ENCODE measurements around the gene SLC39A13.
A peak's percentile ranks its signal among the peaks of the same experiment; 100 is the strongest.

Gene SLC39A13

DNA sequence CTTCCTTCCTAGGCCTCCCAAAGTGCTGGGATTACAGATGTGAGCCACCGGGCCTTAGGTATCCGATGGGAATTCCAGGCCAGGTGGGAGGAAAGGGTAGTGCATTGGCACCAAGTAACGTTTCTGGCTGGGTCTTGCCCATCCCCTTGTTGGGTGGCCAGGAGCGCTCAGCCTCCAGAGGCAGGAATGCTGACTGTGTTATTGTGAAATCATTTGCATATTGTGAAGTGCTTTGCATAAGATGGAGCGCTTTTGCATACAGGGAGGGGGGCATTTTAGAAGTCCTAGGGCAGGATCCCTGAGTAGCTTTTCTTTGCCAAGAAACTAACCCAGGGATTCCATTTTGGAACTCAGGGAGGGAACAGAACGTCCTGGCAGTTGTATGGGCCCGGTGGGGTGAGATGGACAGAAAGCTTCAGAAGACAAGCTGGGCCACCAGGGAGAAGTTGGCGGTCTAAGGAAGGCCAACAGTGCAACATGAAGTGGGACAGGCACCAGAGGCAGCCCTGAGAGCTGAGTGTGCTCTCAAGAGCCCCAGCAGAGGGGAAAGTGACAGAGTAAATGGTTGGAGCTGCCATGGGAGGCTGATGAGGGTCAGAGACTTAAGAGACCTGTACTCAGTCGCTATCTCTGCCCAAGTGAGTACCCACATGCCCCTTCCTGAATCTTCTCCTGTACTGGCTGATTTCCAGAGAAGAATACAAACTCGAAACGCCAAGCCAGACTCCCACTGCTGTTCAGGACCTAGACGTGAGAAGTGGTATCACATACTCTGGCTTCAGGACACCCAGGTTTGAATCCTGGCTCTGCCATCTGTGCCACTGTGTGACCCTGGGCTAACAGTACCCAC lies 1.3 kb upstream of the SLC39A13 start:
- no peaks in the 10 kb centered on the region; the same call in 1 of the 2 replicates for H3K36me3 ChIP-seq (ENCODE audit: insufficient read depth, low read length)
- peak overlapping the region; percentile 62 for H3K9ac ChIP-seq (ENCODE audit: low read depth, low read length)
- peaks cover 13% of the 10 kb centered on the region; the same call in 1 of the 2 replicates for H3K4me1 ChIP-seq (ENCODE audit: insufficient read depth, low read length)
- no peaks in the 10 kb centered on the region for H3K9me3 ChIP-seq (ENCODE audit: control insufficient read depth, insufficient read depth, low read length)

DNA sequence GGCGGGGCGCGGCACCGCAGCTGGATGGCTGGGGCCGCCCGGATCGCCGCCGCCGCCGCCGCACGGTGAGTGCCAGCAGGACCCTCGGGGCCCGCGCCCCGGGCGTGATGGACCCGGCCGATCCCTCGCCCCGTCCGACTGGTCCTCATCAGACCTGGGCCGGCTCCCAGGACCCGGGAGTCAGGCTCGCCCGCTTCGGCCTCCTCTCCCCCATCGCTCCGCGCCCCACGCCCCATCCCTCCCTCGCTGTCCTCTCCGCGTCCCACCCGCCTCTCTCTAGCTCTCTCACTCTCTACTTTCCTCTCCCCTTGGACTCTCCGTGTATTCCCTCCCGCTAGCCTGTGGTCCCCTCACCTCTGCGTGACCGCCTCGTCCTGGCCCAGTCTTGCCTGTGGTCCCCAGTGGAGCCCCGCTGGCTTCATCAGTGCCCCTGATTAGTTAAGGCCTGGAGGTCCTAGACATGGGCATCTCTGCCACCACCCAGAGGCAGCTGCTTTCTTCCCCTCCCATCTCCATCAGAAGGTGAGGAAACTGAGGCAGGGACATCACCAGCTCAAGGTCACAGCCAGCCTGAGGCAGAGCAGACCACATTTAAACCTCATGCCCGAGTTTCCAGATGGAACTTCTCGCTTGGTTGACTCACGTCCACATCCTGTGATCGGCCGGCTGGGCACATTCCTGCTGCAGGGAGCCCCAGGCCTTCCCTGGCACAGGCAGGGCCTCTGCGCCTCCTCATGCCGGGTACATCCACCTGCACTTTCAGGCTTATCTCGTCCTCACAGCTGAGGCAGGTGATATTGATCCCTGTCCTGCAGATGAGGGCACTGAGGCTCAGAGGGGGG lies 429 bp downstream of the SLC39A13 start:
- Histone ChIP-seq H3K36me3 (ENCODE audit: insufficient read depth, low read length) (no peaks in the 10 kb centered on the region; the same call in 1 of the 2 replicates), H3K9me3 (ENCODE audit: control insufficient read depth, insufficient read depth, low read length) (no peaks in the 10 kb centered on the region), H3K9ac (ENCODE audit: low read depth, low read length) (peak overlapping the region; percentile 92), H3K4me1 (ENCODE audit: insufficient read depth, low read length) (peaks cover 13% of the 10 kb centered on the region; the same call in 1 of the 2 replicates)

DNA sequence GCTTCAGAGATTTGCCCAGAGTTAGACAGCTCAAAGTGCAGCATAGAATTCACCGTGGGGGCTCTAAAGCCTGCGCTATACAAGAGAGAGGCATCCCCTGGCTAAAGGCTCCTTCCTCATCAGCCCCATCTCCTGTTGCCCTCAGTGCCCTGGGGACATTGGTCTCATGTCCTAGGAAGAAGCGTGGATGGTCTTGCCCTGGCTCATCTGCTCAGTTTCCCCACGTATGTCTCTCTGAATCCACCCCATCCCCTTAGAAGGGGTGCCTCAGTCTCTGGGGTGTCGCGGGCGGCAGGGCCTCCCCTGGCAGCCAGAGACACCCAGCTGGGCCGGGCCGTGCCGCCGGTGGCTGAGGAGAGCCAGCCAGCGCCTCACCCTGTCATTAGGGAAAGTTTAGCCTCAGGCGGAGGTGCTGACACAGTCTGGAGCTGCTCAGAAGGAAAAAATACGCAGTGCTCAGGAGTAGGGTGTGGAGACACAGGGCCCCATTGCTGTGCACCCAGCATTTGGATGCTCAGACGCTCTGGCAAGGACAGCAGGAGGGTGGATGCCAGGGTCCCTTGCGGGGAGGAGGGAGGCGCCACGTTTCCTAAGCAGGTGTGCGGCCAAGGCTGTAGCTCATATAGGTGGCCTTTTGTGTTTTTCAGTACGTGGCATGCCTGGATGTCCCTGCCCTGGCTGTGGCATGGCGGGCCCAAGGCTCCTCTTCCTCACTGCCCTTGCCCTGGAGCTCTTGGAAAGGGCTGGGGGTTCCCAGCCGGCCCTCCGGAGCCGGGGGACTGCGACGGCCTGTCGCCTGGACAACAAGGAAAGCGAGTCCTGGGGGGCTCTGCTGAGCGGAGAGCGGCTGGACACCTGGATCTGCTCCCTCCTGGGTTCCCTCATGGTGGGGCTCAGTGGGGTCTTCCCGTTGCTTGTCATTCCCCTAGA lies 1.3 kb downstream of the SLC39A13 start:
- Histone ChIP-seq H3K9ac (ENCODE audit: low read depth, low read length) (peak overlapping the region; percentile 92; the same call in 1 of the 2 replicates), H3K9me3 (ENCODE audit: control insufficient read depth, insufficient read depth, low read length) (no peaks in the 10 kb centered on the region), H3K36me3 (ENCODE audit: insufficient read depth, low read length) (no peaks in the 10 kb centered on the region; the same call in 1 of the 2 replicates), H3K4me1 (ENCODE audit: insufficient read depth, low read length) (peaks cover 13% of the 10 kb centered on the region; the same call in 1 of the 2 replicates)

DNA sequence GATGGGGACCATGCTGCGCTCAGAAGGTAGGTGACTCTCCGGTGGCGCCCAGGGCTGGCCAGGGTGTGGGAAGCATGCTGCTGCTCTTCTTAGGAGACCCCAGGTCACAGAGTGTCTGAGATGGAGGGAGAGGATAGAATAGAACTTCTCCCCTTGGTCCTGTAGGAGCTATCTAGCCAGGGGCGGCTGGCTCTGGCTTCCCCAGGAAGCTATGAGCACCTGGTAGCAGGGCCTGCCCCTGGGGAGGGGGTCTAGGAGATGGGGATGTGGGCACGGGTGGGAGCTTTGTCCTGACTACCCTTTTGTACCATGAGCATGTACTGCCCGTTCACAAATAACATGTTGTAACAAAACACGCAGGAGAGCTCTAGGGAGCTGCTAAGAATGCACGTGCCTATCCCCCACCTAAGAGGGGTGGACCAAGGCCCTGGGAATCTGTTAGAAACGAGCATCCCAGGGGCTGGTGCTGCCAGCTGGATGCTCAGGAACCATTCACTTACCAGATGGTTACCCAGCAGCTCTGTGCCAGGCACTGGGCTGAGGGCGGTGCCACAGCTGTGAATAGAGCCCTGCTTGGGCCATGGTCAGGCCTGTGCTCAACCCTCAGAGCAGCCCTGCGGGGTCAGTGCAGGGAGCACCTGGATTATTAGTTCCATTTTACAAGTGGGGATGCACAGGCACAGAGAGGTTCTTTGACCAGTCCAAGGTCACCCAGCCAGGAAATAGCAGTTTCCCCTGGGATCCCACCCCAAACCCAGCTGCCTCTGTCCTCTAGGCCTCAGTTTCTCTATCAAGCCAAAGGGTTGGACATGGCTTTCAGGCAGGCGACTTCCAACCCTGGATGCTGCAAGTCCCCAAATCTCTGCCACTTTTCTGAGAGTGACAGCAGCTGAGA lies 2.2 kb downstream of the SLC39A13 start:
- no peaks in the 10 kb centered on the region; the same call in 1 of the 2 replicates for H3K36me3 ChIP-seq (ENCODE audit: insufficient read depth, low read length)
- peaks cover 13% of the 10 kb centered on the region; the same call in 1 of the 2 replicates for H3K4me1 ChIP-seq (ENCODE audit: insufficient read depth, low read length)
- no peaks in the 10 kb centered on the region for H3K9me3 ChIP-seq (ENCODE audit: control insufficient read depth, insufficient read depth, low read length)
- no peak overlapping the region for H3K9ac ChIP-seq (ENCODE audit: low read depth, low read length)

DNA sequence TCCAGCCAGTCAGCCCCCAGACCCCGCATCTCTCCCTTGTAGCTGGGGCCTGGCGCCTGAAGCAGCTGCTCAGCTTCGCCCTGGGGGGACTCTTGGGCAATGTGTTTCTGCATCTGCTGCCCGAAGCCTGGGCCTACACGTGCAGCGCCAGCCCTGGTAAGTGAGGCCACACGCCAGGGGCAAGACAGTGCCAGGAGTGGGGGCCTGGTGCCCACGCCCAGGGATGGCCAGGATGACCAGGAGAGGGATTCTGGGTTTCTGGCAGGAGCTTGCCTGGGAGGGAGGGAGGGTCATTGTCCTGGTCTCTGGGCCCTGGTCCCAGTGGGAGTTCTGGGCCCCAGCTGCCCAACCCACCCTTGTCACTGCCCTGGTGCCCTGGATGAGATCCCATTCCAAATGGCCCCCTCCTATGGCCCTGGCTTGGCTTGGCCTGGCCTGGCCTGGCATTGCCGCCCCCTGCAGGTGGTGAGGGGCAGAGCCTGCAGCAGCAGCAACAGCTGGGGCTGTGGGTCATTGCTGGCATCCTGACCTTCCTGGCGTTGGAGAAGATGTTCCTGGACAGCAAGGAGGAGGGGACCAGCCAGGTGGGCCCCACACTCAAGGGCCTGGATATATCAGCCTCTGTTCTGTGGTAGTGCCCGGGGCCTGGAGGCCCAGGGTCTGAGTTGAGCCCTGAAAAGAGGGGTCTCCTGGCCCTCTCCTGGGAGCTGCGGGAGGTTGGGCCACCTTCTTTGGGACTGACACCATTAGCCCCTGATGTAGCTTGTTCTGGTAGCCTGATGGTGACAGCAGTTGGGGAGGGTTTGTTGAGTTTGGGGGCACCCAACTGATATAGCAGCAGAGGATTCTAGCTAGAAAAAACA lies 3.7 kb downstream of the SLC39A13 start:
- no peaks in the 10 kb centered on the region for H3K9me3 ChIP-seq (ENCODE audit: control insufficient read depth, insufficient read depth, low read length)
- H3K36me3 ChIP-seq (ENCODE audit: insufficient read depth, low read length) = no peaks in the 10 kb centered on the region; the same call in 1 of the 2 replicates
- H3K9ac ChIP-seq (ENCODE audit: low read depth, low read length) = no peak overlapping the region
- H3K4me1 ChIP-seq (ENCODE audit: insufficient read depth, low read length) = peaks cover 12% of the 10 kb centered on the region; the same call in 1 of the 2 replicates

DNA sequence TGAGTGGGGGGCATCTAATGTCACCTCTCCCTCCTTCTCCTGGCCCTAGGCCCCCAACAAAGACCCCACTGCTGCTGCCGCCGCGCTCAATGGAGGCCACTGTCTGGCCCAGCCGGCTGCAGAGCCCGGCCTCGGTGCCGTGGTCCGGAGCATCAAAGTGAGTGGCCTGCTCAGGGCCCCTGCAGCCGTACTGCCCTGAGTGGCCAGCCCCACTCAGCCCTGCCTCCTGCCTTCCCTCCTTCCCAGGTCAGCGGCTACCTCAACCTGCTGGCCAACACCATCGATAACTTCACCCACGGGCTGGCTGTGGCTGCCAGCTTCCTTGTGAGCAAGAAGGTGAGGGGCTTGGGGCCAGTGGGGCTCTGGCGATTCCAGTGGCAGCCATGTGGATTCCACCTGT lies 5.0 kb downstream of the SLC39A13 start:
- H3K9ac ChIP-seq (ENCODE audit: low read depth, low read length) = no peak overlapping the region

DNA sequence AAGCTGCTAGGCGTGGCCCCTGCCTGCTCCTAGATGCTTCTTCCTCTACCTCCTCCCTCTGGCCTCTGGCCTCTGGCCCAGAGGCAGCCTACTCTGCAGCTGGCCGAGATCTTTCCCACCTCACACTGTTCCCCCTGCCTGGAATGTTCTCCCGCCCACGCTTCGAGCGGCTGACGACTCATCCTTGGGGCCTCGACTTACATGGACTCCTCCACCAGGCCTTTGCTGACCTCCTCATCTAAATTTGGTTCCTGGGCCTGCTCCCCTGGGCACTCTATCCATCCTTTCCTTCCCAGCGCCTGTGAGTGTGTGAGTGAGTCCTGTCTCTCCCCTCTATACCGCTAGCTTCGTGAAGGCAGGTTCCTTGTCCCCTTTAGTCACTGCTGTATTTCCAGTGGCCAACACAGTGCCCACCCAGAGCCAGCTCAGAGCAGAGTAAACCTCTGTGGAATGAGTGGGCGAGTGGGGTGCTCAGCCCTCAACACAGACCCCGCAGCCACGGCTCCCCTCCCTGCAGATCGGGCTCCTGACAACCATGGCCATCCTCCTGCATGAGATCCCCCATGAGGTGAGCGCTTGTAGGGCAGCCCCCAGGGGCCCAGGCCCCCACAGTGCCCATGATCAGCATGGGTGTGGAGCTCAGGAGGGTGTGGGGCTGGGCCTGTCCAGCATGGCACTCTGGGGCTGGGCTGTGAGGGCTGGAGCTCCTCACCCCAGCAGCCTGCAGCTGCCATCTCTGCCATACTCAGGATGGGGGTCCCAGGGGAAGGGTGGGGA lies 5.7 kb downstream of the SLC39A13 start:
- no peaks in the 10 kb centered on the region for H3K9me3 ChIP-seq (ENCODE audit: control insufficient read depth, insufficient read depth, low read length)
- H3K9ac ChIP-seq (ENCODE audit: low read depth, low read length) = no peak overlapping the region
- H3K4me1 ChIP-seq (ENCODE audit: insufficient read depth, low read length) = peaks cover 4% of the 10 kb centered on the region; the same call in 1 of the 2 replicates
- H3K36me3 ChIP-seq (ENCODE audit: insufficient read depth, low read length) = no peaks in the 10 kb centered on the region; the same call in none of the 2 replicates

More for the DNA sequence above, 5.0 kb downstream of the SLC39A13 start:
- H3K4me1 ChIP-seq (ENCODE audit: insufficient read depth, low read length) = peaks cover 8% of the 10 kb centered on the region; the same call in 1 of the 2 replicates
- no peaks in the 10 kb centered on the region; the same call in none of the 2 replicates for H3K36me3 ChIP-seq (ENCODE audit: insufficient read depth, low read length)
- H3K9me3 ChIP-seq (ENCODE audit: control insufficient read depth, insufficient read depth, low read length) = no peaks in the 10 kb centered on the region

DNA sequence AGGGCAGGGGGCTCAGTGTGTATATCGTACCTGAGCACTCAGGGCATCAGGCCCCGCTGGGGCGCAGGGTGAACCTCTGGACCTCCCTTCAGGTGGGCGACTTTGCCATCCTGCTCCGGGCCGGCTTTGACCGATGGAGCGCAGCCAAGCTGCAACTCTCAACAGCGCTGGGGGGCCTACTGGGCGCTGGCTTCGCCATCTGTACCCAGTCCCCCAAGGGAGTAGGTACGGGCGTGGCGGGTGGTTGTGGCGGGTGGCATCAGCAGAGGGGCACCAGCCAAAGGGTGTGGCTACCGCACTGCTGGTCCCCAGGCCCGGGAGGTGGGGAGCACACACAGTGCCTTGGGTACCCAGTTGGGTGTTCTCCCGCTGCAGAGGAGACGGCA lies 6.3 kb downstream of the SLC39A13 start:
- Histone ChIP-seq H3K4me1 (ENCODE audit: insufficient read depth, low read length) (no peaks in the 10 kb centered on the region), H3K9ac (ENCODE audit: low read depth, low read length) (no peak overlapping the region), H3K36me3 (ENCODE audit: insufficient read depth, low read length) (no peaks in the 10 kb centered on the region; the same call in none of the 2 replicates), H3K9me3 (ENCODE audit: control insufficient read depth, insufficient read depth, low read length) (no peaks in the 10 kb centered on the region)

DNA sequence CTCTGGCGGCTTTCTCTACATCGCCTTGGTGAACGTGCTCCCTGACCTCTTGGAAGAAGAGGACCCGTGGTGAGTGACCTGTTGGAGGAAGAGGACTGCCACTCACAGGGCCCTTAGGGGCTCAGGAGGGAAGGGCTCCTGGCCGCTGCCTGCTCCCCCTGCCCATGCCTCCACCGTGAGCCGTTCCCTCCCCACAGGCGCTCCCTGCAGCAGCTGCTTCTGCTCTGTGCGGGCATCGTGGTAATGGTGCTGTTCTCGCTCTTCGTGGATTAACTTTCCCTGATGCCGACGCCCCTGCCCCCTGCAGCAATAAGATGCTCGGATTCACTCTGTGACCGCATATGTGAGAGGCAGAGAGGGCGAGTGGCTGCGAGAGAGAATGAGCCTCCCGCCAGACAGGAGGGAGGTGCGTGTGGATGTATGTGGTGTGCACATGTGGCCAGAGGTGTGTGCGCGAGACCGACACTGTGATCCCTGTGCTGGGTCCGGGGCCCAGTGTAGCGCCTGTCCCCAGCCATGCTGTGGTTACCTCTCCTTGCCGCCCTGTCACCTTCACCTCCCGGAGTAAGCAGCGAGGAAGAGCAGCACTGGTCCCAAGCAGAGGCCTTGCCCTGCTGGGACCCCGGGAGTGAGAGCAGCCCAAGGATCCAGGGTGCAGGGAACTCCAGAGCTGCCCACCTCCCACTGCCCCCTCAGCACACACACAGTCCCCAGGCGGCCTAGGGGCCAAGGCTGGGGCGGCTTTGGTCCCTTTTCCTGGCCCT lies 6.9 kb downstream of the SLC39A13 start:
- Histone ChIP-seq H3K9ac (ENCODE audit: low read depth, low read length) (no peak overlapping the region), H3K9me3 (ENCODE audit: control insufficient read depth, insufficient read depth, low read length) (no peaks in the 10 kb centered on the region), H3K4me1 (ENCODE audit: insufficient read depth, low read length) (no peaks in the 10 kb centered on the region), H3K36me3 (ENCODE audit: insufficient read depth, low read length) (peaks cover 2% of the 10 kb centered on the region)

DNA sequence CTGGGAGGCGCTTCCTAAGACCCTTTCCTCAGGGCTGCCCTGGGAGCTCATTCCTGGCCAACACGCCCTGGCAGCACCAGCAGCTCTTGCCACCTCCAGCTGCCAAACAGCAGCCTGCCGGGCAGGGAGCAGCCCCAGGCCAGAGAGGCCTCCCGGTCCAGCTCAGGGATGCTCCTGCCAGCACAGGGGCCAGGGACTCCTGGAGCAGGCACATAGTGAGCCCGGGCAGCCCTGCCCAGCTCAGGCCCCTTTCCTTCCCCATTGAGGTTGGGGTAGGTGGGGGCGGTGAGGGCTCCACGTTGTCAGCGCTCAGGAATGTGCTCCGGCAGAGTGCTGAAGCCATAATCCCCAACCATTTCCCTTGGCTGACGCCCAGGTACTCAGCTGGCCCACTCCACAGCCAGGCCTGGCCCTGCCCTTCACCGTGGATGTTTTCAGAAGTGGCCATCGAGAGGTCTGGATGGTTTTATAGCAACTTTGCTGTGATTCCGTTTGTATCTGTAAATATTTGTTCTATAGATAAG lies 7.6 kb downstream of the SLC39A13 start:
- Histone ChIP-seq H3K9ac (ENCODE audit: low read depth, low read length) (no peak overlapping the region), H3K36me3 (ENCODE audit: insufficient read depth, low read length) (peaks cover 7% of the 10 kb centered on the region; the same call in 1 of the 2 replicates), H3K9me3 (ENCODE audit: control insufficient read depth, insufficient read depth, low read length) (no peaks in the 10 kb centered on the region), H3K4me1 (ENCODE audit: insufficient read depth, low read length) (no peaks in the 10 kb centered on the region)

DNA sequence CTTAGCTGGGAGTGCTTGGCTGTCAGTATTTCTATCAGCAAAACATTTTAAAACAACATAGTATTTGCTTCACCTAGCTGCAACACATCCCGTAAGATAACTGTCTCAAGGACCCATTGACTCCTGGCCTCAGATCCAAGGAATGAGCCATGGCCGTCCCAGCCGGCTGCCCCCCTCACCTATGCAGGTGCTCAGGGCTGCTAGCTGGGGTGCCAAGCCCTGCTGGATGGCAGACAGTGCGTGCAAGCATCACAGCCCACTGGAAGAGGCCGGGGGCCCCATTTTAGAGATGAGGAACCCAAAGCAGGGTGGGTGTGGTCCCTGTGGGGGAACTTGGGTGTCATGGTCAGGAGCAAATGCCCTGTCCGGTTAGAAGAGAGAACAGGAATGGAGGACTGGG lies 9.3 kb downstream of the SLC39A13 start:
- Histone ChIP-seq H3K36me3 (ENCODE audit: insufficient read depth, low read length) (peaks cover 14% of the 10 kb centered on the region), H3K4me1 (ENCODE audit: insufficient read depth, low read length) (no peaks in the 10 kb centered on the region), H3K9me3 (ENCODE audit: control insufficient read depth, insufficient read depth, low read length) (no peaks in the 10 kb centered on the region), H3K9ac (ENCODE audit: low read depth, low read length) (no peak overlapping the region)

Data from ES-I3 (cell line).